ENCODE measurements around the gene GALNTL6. TPM values are rescaled to one million over a fixed set of nuclear protein-coding genes. Genes with fewer than 3 reads are reported as not detected.

Gene GALNTL6
- total RNA-seq, 1 experiment from 2014 or later: not detected

DNA sequence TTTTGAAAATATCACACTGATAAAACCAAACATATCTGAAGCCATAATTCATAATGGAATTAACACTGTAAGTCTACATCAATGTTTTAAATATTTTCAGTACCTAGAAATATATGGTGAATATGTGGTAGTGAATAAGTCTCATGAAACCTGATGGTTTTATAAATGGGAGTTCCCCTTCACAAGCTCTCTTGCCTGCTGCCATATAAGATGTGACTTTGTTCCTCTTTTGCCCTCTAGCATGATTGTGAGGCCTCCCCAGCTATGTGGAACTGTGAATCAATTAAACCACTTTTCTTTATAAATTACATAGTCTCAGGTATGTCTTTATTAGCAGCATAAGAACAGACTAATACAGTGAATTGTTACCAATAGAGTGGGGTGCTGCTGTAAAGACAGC lies 818.6 kb downstream of the GALNTL6 start:
- Histone ChIP-seq H3K4me2 (ENCODE audit: low read length) (no peak overlapping the region), H3K9ac (ENCODE audit: low read length) (no peak overlapping the region), H3K4me1 (ENCODE audit: control insufficient read depth in 1 of 2, insufficient read depth in 2 of 2, low read length in 2 of 2) (no peaks in the 10 kb centered on the region), H3K79me2 (ENCODE audit: insufficient read depth, low read length) (no peaks in the 10 kb centered on the region), H3K9me3 (ENCODE audit: control insufficient read depth in 1 of 2, insufficient read depth in 1 of 2, low read depth in 1 of 2, low read length in 2 of 2) (no peaks in the 10 kb centered on the region), H4K20me1 (ENCODE audit: insufficient read depth) (no peaks in the 10 kb centered on the region), H2AFZ (ENCODE audit: low read depth, low read length, poor library complexity, severe bottlenecking) (no peak overlapping the region), H3K27me3 (ENCODE audit: insufficient read depth, low read length) (no peaks in the 10 kb centered on the region), H3K9me2 (ENCODE audit: insufficient read depth) (no peaks in the 10 kb centered on the region), H3K27ac (ENCODE audit: low read depth, low read length) (no peak overlapping the region), H3K4me3 (replicated peaks in 1 of 2; ENCODE audit: low read depth in 1 of 2, low read length in 2 of 2) (no peak overlapping the region), H3K36me3 (ENCODE audit: control insufficient read depth in 1 of 2, insufficient read depth in 2 of 2, low read length in 2 of 2) (no peaks in the 10 kb centered on the region)
- ChIA-PET RAD21 (ENCODE audit: low non-redundant PET in 1 of 2, low total read pairs in 2 of 2, uncharacterized antibody in 2 of 2, unreplicated experiment in 2 of 2) (no interaction called here), POLR2A (no interaction called here), CTCF (no interaction called here)
- no TSS peak for BruUV-seq (replicated peaks)
- no peak for ATAC-seq
- intact Hi-C loops (cut with micrococcal nuclease): no loop called here
- no peak for DNase-seq (ENCODE audit: low read depth, low spot score)
- TF ChIP-seq ZFX (IDR thresholded peaks at IDR 0.05) (no peak), FOSL1 (IDR thresholded peaks at IDR 0.05; ENCODE audit: low read depth) (no peak), SP1 (IDR thresholded peaks at IDR 0.05; ENCODE audit: low read depth) (no peak)
- TF ChIP-seq, protein P1, sequence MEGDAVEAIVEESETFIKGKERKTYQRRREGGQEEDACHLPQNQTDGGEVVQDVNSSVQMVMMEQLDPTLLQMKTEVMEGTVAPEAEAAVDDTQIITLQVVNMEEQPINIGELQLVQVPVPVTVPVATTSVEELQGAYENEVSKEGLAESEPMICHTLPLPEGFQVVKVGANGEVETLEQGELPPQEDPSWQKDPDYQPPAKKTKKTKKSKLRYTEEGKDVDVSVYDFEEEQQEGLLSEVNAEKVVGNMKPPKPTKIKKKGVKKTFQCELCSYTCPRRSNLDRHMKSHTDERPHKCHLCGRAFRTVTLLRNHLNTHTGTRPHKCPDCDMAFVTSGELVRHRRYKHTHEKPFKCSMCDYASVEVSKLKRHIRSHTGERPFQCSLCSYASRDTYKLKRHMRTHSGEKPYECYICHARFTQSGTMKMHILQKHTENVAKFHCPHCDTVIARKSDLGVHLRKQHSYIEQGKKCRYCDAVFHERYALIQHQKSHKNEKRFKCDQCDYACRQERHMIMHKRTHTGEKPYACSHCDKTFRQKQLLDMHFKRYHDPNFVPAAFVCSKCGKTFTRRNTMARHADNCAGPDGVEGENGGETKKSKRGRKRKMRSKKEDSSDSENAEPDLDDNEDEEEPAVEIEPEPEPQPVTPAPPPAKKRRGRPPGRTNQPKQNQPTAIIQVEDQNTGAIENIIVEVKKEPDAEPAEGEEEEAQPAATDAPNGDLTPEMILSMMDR (IDR thresholded peaks at IDR 0.05 in 2 of 3, conservative IDR thresholded peaks at IDR 0.05 in 1 of 3; ENCODE audit: borderline replicate concordance in 1 of 3, insufficient read depth in 1 of 3, low read depth in 2 of 3, low read length in 2 of 3): no peak
- TF ChIP-seq, protein P2, sequence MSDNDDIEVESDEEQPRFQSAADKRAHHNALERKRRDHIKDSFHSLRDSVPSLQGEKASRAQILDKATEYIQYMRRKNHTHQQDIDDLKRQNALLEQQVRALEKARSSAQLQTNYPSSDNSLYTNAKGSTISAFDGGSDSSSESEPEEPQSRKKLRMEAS (IDR thresholded peaks at IDR 0.05): no peak

DNA sequence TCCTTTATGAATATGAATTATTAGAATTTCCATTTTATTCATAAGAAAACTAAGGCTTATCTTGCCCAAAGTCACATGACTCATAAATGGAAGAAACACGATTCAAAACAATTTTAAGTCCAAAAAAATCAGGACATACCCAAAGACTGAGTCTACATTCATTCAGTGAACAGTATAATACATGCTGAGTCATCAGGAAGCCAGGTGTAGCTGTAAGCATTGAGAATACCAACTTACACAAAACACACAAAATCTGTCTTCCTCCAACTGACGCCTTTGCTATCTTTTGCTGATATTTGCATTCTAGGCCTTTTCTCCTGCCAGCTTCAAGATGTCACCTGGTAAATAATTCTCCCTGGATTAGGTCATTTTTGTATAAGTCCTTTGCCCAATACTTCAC lies 835.3 kb downstream of the GALNTL6 start:
- no peak overlapping the region for H3K27ac ChIP-seq (ENCODE audit: low read depth, low read length)
- no peaks in the 10 kb centered on the region for H4K20me1 ChIP-seq (ENCODE audit: insufficient read depth)
- ChIA-PET POLR2A (no interaction called here), RAD21 (ENCODE audit: low non-redundant PET in 1 of 2, low total read pairs in 2 of 2, uncharacterized antibody in 2 of 2, unreplicated experiment in 2 of 2) (no interaction called here), CTCF (no interaction called here)
- H3K4me1 ChIP-seq (ENCODE audit: control insufficient read depth in 1 of 2, insufficient read depth in 2 of 2, low read length in 2 of 2): no peaks in the 10 kb centered on the region
- H3K9me3 ChIP-seq (ENCODE audit: control insufficient read depth in 1 of 2, insufficient read depth in 1 of 2, low read depth in 1 of 2, low read length in 2 of 2): no peaks in the 10 kb centered on the region
- no TSS peak for BruUV-seq (replicated peaks)
- no peak for ATAC-seq
- intact Hi-C loops (cut with micrococcal nuclease): no loop called here
- DNase-seq (ENCODE audit: low read depth, low spot score): no peak
- H3K79me2 ChIP-seq (ENCODE audit: insufficient read depth, low read length): no peaks in the 10 kb centered on the region
- no peaks in the 10 kb centered on the region for H3K36me3 ChIP-seq (ENCODE audit: control insufficient read depth in 1 of 2, insufficient read depth in 2 of 2, low read length in 2 of 2)
- no peak overlapping the region for H3K4me2 ChIP-seq (ENCODE audit: low read length)
- no peak overlapping the region for H3K9ac ChIP-seq (ENCODE audit: low read length)
- no peaks in the 10 kb centered on the region for H3K27me3 ChIP-seq (ENCODE audit: insufficient read depth, low read length)
- H2AFZ ChIP-seq (ENCODE audit: low read depth, low read length, poor library complexity, severe bottlenecking): no peak overlapping the region
- no peaks in the 10 kb centered on the region for H3K9me2 ChIP-seq (ENCODE audit: insufficient read depth)
- TF ChIP-seq, protein P3, sequence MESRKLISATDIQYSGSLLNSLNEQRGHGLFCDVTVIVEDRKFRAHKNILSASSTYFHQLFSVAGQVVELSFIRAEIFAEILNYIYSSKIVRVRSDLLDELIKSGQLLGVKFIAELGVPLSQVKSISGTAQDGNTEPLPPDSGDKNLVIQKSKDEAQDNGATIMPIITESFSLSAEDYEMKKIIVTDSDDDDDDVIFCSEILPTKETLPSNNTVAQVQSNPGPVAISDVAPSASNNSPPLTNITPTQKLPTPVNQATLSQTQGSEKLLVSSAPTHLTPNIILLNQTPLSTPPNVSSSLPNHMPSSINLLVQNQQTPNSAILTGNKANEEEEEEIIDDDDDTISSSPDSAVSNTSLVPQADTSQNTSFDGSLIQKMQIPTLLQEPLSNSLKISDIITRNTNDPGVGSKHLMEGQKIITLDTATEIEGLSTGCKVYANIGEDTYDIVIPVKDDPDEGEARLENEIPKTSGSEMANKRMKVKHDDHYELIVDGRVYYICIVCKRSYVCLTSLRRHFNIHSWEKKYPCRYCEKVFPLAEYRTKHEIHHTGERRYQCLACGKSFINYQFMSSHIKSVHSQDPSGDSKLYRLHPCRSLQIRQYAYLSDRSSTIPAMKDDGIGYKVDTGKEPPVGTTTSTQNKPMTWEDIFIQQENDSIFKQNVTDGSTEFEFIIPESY (IDR thresholded peaks at IDR 0.05; ENCODE audit: extremely low read depth, insufficient replicate concordance, low read length): no peak
- TF ChIP-seq, protein P4, sequence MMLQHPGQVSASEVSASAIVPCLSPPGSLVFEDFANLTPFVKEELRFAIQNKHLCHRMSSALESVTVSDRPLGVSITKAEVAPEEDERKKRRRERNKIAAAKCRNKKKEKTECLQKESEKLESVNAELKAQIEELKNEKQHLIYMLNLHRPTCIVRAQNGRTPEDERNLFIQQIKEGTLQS (IDR thresholded peaks at IDR 0.05): no peak
- no peak for TF ChIP-seq ELF1 (IDR thresholded peaks at IDR 0.05; ENCODE audit: borderline replicate concordance, low read depth)
- no peak for TF ChIP-seq CBX3 (IDR thresholded peaks at IDR 0.05; ENCODE audit: low read depth)
- TF ChIP-seq, protein P2 (IDR thresholded peaks at IDR 0.05): no peak
- TF ChIP-seq FOSL1 (IDR thresholded peaks at IDR 0.05; ENCODE audit: low read depth): no peak
- TF ChIP-seq EZH2 (IDR thresholded peaks at IDR 0.05): no peak
- no peak for TF ChIP-seq ZNF274 (IDR thresholded peaks at IDR 0.05; ENCODE audit: low read depth, low read length)
- no peak for TF ChIP-seq SRF (IDR thresholded peaks at IDR 0.05; ENCODE audit: low read depth)
- TF ChIP-seq YY1 (IDR thresholded peaks at IDR 0.05; ENCODE audit: extremely low read depth, insufficient replicate concordance, low read depth, low read length): no peak
- no peak for TF ChIP-seq POLR2AphosphoS5 (IDR thresholded peaks at IDR 0.05; ENCODE audit: low read depth, low read length)
- TF ChIP-seq TCF7L2 (IDR thresholded peaks at IDR 0.05; ENCODE audit: borderline replicate concordance, extremely low read depth, insufficient read depth, insufficient read length): no peak
- no peak for TF ChIP-seq SP1 (IDR thresholded peaks at IDR 0.05; ENCODE audit: low read depth)
- no peak for TF ChIP-seq POLR2A (IDR thresholded peaks at IDR 0.05; ENCODE audit: borderline replicate concordance, extremely low read depth, insufficient read depth, insufficient read length)
- no peak overlapping the region for H3K4me3 ChIP-seq (replicated peaks in 1 of 2; ENCODE audit: low read depth in 1 of 2, low read length in 2 of 2)
